Panc1 (cell line): ENCODE results near the gene KCNMA1. TPM values are rescaled to one million over a fixed set of nuclear protein-coding genes. Genes with fewer than 3 reads are reported as not detected.

ENCODE experiments used
- ATAC-seq: fragments of 200-7000 bp; cut with Tn5 transposase; 2 replicates; pipeline ENCODE4 v1.9.1; 2020; ENCODE audit warnings: mild to moderate bottlenecking, moderate library complexity
- BruUV-seq: library from RNA; stranded (reverse); fragments of 400-500 nt; replicated peaks from 2 replicates; lab custom pipeline; 2021; lab: Mats Ljungman, UMichigan
- CTCF ChIA-PET: fragments of 300-600 bp; sonication (Branson Sonifier 250); formaldehyde crosslinking; loops from one replicate; lab custom pipeline; 2022; ENCODE audit warnings: antibody characterized with exemption; lab: Charles Lee
- POLR2A ChIA-PET: fragments of 300-600 bp; sonication (Branson Sonifier 250); formaldehyde crosslinking; loops from one replicate; lab custom pipeline; 2022; ENCODE audit warnings: antibody characterized with exemption; lab: Charles Lee
- DNase-seq: peaks from one replicate; pipeline ENCODE4 v3.0.0-alpha.2; 2010; ENCODE audit warnings: low read depth, low spot score
- H3K27ac ChIP-seq: 2 replicates; pipeline ENCODE4 v1.5.1; 2011; ENCODE audit warnings: mild to moderate bottlenecking, low read length, inconsistent platforms
- H3K27me3 ChIP-seq: fragments of 200-500 bp; sonication (Bioruptor generic); 2 replicates; pipeline ENCODE4 v1.6.0; 2014; ENCODE audit warnings: low read length, inconsistent platforms; ENCODE audit not compliant: control insufficient read depth, insufficient read depth
- H3K36me3 ChIP-seq: fragments of 200-500 bp; sonication (Bioruptor generic); 2 replicates; pipeline ENCODE4 v1.5.1; 2014; ENCODE audit warnings: inconsistent platforms, mild to moderate bottlenecking, low read length, moderate library complexity; ENCODE audit not compliant: control insufficient read depth, insufficient read depth
- H3K4me1 ChIP-seq: 2 replicates; pipeline ENCODE4 v1.5.1; 2011; ENCODE audit warnings: inconsistent platforms, mild to moderate bottlenecking, low read length, moderate library complexity; ENCODE audit not compliant: control insufficient read depth, insufficient read depth
- H3K4me3 ChIP-seq, 2 experiments: 2 replicates each; pipeline ENCODE4 v1.5.1; 2011 to 2012; ENCODE audit warnings: low read depth in 2 of 2, low read length in 2 of 2, mild to moderate bottlenecking in 2 of 2, inconsistent platforms in 1 of 2, moderate library complexity in 1 of 2
- H3K9me3 ChIP-seq: fragments of 200-500 bp; sonication (Bioruptor generic); 2 replicates; pipeline ENCODE4 v1.5.1; 2014; ENCODE audit warnings: low read depth, mild to moderate bottlenecking, inconsistent platforms, low read length, moderate library complexity; ENCODE audit not compliant: control insufficient read depth, insufficient read depth
- CTCF ChIP-seq: fragments of 450-650 bp; IDR thresholded peaks from 2 replicates; pipeline ENCODE4 v1.5.1; 2017; ENCODE audit warnings: mild to moderate bottlenecking
- POLR2AphosphoS5 ChIP-seq: IDR thresholded peaks from 2 replicates; pipeline ENCODE4 v1.6.1; 2012; ENCODE audit warnings: mild to moderate bottlenecking, low read depth, low read length, moderate library complexity
- REST ChIP-seq, 2 experiments: IDR thresholded peaks; 2 replicates each; pipeline ENCODE4 v1.6.1; 2011 to 2012; ENCODE audit warnings: low read depth in 2 of 2, control low read depth in 1 of 2, low read length in 1 of 2, mild to moderate bottlenecking in 1 of 2, moderate library complexity in 1 of 2; ENCODE audit not compliant: insufficient read depth in 1 of 2
- SIN3A ChIP-seq: IDR thresholded peaks from 2 replicates; pipeline ENCODE4 v1.6.1; 2012; ENCODE audit warnings: low read depth, mild to moderate bottlenecking, low read length, moderate library complexity, borderline replicate concordance; ENCODE audit not compliant: insufficient read depth
- TCF7L2 ChIP-seq: IDR thresholded peaks from 2 replicates; pipeline ENCODE4 v1.6.1; 2011; ENCODE audit warnings: mild to moderate bottlenecking, low read depth, low read length, inconsistent platforms
- in situ Hi-C: cut with HindIII; loops from 2 replicates; pipeline ENCODE4 v1.10.0; 2016; ENCODE audit warnings: low sequenced_read_pairs, low pct_unique_long_range_greater_than_20kb
- intact Hi-C: fragments of 100-400 bp; cut with micrococcal nuclease; formaldehyde crosslinking; loops from one replicate; pipeline ENCODE4 v1.10.0; 2022; ENCODE audit not compliant: unreplicated experiment
- total RNA-seq: library from RNA; stranded (reverse); gene quantifications from one replicate; pipeline ENCODE4 v1.2.1, GENCODE V29; 2021; ENCODE audit not compliant: unreplicated experiment

The KCNMA1 gene
- total RNA-seq, 1 experiment from 2014 or later, result 91.9 TPM

- ATAC-seq (no peak), DNase-seq (no peak)
- Histone ChIP-seq H3K36me3 (no peaks in the 10 kb centered on the region), H3K27me3 (no peaks in the 10 kb centered on the region), H3K27ac (peak overlapping the region; percentile 84), H3K4me3 (peak overlapping the region in 1 of 2 experiments; percentile 14; a peak in 2 of 4 replicates), H3K9me3 (no peaks in the 10 kb centered on the region), H3K4me1 (peaks cover 89% of the 10 kb centered on the region)
- BruUV-seq, result no TSS peak
- ChIA-PET CTCF (no interaction called here), POLR2A (interaction anchor here (0.6 kb wide), 1 partner anchor 14 kb away, joined by 5 read pairs; no protein-coding TSS in a partner anchor)
- in situ Hi-C loops (no loop called here), intact Hi-C loops (loop anchor here (5.0 kb wide), 1 partner anchor 119 kb away; no protein-coding TSS in a partner anchor)
- TF ChIP-seq SIN3A, result no peak
- TF ChIP-seq REST (IDR thresholded peaks at IDR 0.05; ENCODE audit: insufficient read depth in 1 of 2, low read depth in 2 of 2, low read length in 1 of 2), result no peak
- TF ChIP-seq TCF7L2, result no peak
- TF ChIP-seq CTCF, result no peak
- no peak for TF ChIP-seq POLR2AphosphoS5
These were observed 126.0 kb downstream of the KCNMA1 start for GRCh38 chr10:77511498-77512218.

GRCh38 chr10:77510695-77511094, 126.9 kb downstream of the KCNMA1 start:
- Histone ChIP-seq H3K27ac (peak overlapping the region; percentile 84), H3K4me1 (peaks cover 89% of the 10 kb centered on the region), H3K9me3 (no peaks in the 10 kb centered on the region), H3K4me3 (no peak overlapping the region), H3K36me3 (no peaks in the 10 kb centered on the region), H3K27me3 (no peaks in the 10 kb centered on the region)
- no peak for TF ChIP-seq CTCF
- no peak for TF ChIP-seq REST (IDR thresholded peaks at IDR 0.05; ENCODE audit: insufficient read depth in 1 of 2, low read depth in 2 of 2, low read length in 1 of 2)
- TF ChIP-seq TCF7L2, result no peak
- TF ChIP-seq SIN3A, result no peak
- no peak for TF ChIP-seq POLR2AphosphoS5
- ATAC-seq (no peak), DNase-seq (no peak)
- in situ Hi-C loops (no loop called here), intact Hi-C loops (loop anchor here (5.0 kb wide), 1 partner anchor 118 kb away; no protein-coding TSS in a partner anchor)
- ChIA-PET POLR2A (interaction anchor here (0.6 kb wide), 1 partner anchor 110 kb away, joined by 4 read pairs; no protein-coding TSS in a partner anchor), CTCF (no interaction called here)
- no TSS peak for BruUV-seq
